Measurements from ENCODE around the gene CACNA1S.

GRCh38 chr1:201149400-201149799 is 37.2 kb upstream of the CACNA1S start:
- TF ChIP-seq CTCF (IDR thresholded peaks at IDR 0.05; ENCODE audit: low read length) (peak; percentile 70), EZH2 (optimal IDR thresholded peaks at IDR 0.05; ENCODE audit: low read depth, low read length) (no peak), EZH2phosphoT487 (IDR thresholded peaks at IDR 0.05; ENCODE audit: low read length) (no peak)

Data from MM.1S (cell line).